H9 (cell line): ENCODE results near the gene SNUPN. TPM values are rescaled to one million over a fixed set of nuclear protein-coding genes. Genes with fewer than 3 reads are reported as not detected.

Source experiments
- DNase-seq: peaks from one replicate; pipeline ENCODE4 v3.0.0-alpha.2; 2017
- H2AFZ ChIP-seq: one replicate; pipeline ENCODE4 v1.6.1; 2013; ENCODE audit warnings: mild to moderate bottlenecking, low read length, control low read depth, moderate library complexity
- H2AK5ac ChIP-seq: 2 replicates; pipeline ENCODE4 v1.6.1; 2013; ENCODE audit warnings: low read length, control low read depth, mixed read lengths; ENCODE audit not compliant: insufficient read length
- H2BK120ac ChIP-seq: one replicate; pipeline ENCODE4 v1.6.1; 2013; ENCODE audit warnings: low read depth, mild to moderate bottlenecking, low read length, control low read depth, inconsistent platforms; ENCODE audit not compliant: poor library complexity, severe bottlenecking
- H2BK12ac ChIP-seq: 2 replicates; pipeline ENCODE4 v1.6.1; 2013; ENCODE audit warnings: low read length, control low read depth, mixed read lengths, low read depth; ENCODE audit not compliant: insufficient read length
- H2BK15ac ChIP-seq: 2 replicates; pipeline ENCODE4 v1.6.1; 2013; ENCODE audit warnings: low read depth, low read length, control low read depth
- H2BK20ac ChIP-seq: one replicate; pipeline ENCODE4 v1.6.1; 2013; ENCODE audit warnings: low read depth, mild to moderate bottlenecking, low read length, control low read depth, inconsistent platforms; ENCODE audit not compliant: poor library complexity, severe bottlenecking
- H2BK5ac ChIP-seq: 2 replicates; pipeline ENCODE4 v1.6.1; 2013; ENCODE audit warnings: low read length, control low read depth, mixed read lengths; ENCODE audit not compliant: insufficient read length
- H3K14ac ChIP-seq: 2 replicates; pipeline ENCODE4 v1.6.1; 2013; ENCODE audit warnings: low read length, control low read depth; ENCODE audit not compliant: insufficient read depth
- H3K18ac ChIP-seq: 2 replicates; pipeline ENCODE4 v1.6.1; 2013; ENCODE audit warnings: low read depth, mild to moderate bottlenecking, mixed read lengths, low read length, control low read depth; ENCODE audit not compliant: insufficient read length
- H3K23ac ChIP-seq: 2 replicates; pipeline ENCODE4 v1.6.1; 2013; ENCODE audit warnings: low read length, control low read depth, mixed read lengths, low read depth; ENCODE audit not compliant: insufficient read length
- H3K23me2 ChIP-seq: 2 replicates; pipeline ENCODE4 v1.6.1; 2013; ENCODE audit warnings: low read depth, mild to moderate bottlenecking, mixed read lengths, low read length, control low read depth; ENCODE audit not compliant: insufficient read length, poor library complexity, severe bottlenecking
- H3K27ac ChIP-seq: 2 replicates; pipeline ENCODE4 v1.5.1; 2013; ENCODE audit warnings: low read length, control low read depth, mixed read lengths, low read depth; ENCODE audit not compliant: insufficient read length
- H3K27me3 ChIP-seq: 2 replicates; pipeline ENCODE4 v1.6.1; 2013; ENCODE audit warnings: low read length, control low read depth, inconsistent platforms; ENCODE audit not compliant: insufficient read depth
- H3K4ac ChIP-seq: 2 replicates; pipeline ENCODE4 v1.6.1; 2013; ENCODE audit warnings: low read depth, mild to moderate bottlenecking, control low read depth, inconsistent platforms, low read length, moderate library complexity
- H3K4me1 ChIP-seq: 2 replicates; pipeline ENCODE4 v1.6.1; 2013; ENCODE audit warnings: low read length, control low read depth, inconsistent platforms; ENCODE audit not compliant: insufficient read depth
- H3K4me2 ChIP-seq: 2 replicates; pipeline ENCODE4 v1.6.1; 2013; ENCODE audit warnings: low read length, control low read depth, mixed read lengths; ENCODE audit not compliant: insufficient read length, insufficient read depth
- H3K56ac ChIP-seq: 2 replicates; pipeline ENCODE4 v1.6.1; 2013; ENCODE audit warnings: low read depth, mild to moderate bottlenecking, mixed read lengths, low read length, control low read depth; ENCODE audit not compliant: insufficient read length
- H3K79me1 ChIP-seq: 2 replicates; pipeline ENCODE4 v1.6.1; 2013; ENCODE audit warnings: low read depth, mild to moderate bottlenecking, moderate library complexity, low read length, control low read depth, inconsistent platforms; ENCODE audit not compliant: insufficient read depth, poor library complexity, severe bottlenecking
- H3K79me2 ChIP-seq: 2 replicates; pipeline ENCODE4 v1.6.1; 2013; ENCODE audit warnings: low read length, control low read depth, inconsistent platforms; ENCODE audit not compliant: insufficient read depth
- H3K9ac ChIP-seq: 2 replicates; pipeline ENCODE4 v1.6.1; 2013; ENCODE audit warnings: low read length, control low read depth, mixed read lengths; ENCODE audit not compliant: insufficient read length; ENCODE audit errors: extremely low read depth
- H3K9me3 ChIP-seq: one replicate; pipeline ENCODE4 v1.6.1; 2013; ENCODE audit warnings: low read depth, low read length, inconsistent platforms; ENCODE audit not compliant: control insufficient read depth
- H3T11ph ChIP-seq: one replicate; pipeline ENCODE4 v1.6.1; 2013; ENCODE audit warnings: mild to moderate bottlenecking, low read length, control low read depth, inconsistent platforms
- H4K20me1 ChIP-seq: one replicate; pipeline ENCODE4 v1.6.1; 2013; ENCODE audit not compliant: control insufficient read depth, insufficient read length, insufficient read depth
- H4K5ac ChIP-seq: 2 replicates; pipeline ENCODE4 v1.6.1; 2013; ENCODE audit warnings: low read depth, mild to moderate bottlenecking, mixed read lengths, low read length, control low read depth; ENCODE audit not compliant: insufficient read length
- H4K8ac ChIP-seq: replicated peaks from 2 replicates; pipeline ENCODE4 v1.6.1; 2013; ENCODE audit warnings: low read length, control low read depth, mixed read lengths, low read depth; ENCODE audit not compliant: insufficient read length
- H4K91ac ChIP-seq: 2 replicates; pipeline ENCODE4 v1.6.1; 2013; ENCODE audit warnings: low read depth, mild to moderate bottlenecking, moderate library complexity, mixed read lengths, low read length, control low read depth; ENCODE audit not compliant: insufficient read length
- H3K27ac Mint-ChIP-seq, 3 experiments: 2 replicates in 2 of 3; 3 replicates in 1 of 3; pipeline ENCODE4 v1.8.0; 2020 to 2021; ENCODE audit warnings: mixed read lengths in 3 of 3, mild to moderate bottlenecking in 1 of 3, moderate library complexity in 1 of 3
- H3K27me3 Mint-ChIP-seq: 2 replicates; pipeline ENCODE4 v1.8.0; 2021; ENCODE audit warnings: low read depth, mild to moderate bottlenecking, moderate library complexity, mixed read lengths
- H3K36me3 Mint-ChIP-seq, 3 experiments: 2 replicates in 2 of 3; 3 replicates in 1 of 3; pipeline ENCODE4 v1.8.0; 2020 to 2021; ENCODE audit warnings: low read depth in 3 of 3, mixed read lengths in 3 of 3; ENCODE audit not compliant: insufficient read depth in 1 of 3
- H3K4me1 Mint-ChIP-seq, 2 experiments: 2 replicates each; pipeline ENCODE4 v1.8.0; 2020; ENCODE audit warnings: mixed read lengths in 2 of 2
- H3K4me3 Mint-ChIP-seq, 2 experiments: 2 replicates in 1 of 2; 3 replicates in 1 of 2; pipeline ENCODE4 v1.8.0; 2020 to 2021; ENCODE audit warnings: mild to moderate bottlenecking in 2 of 2, mixed read lengths in 2 of 2, moderate library complexity in 1 of 2
- H3K9me3 Mint-ChIP-seq, 2 experiments: 2 replicates in 1 of 2; 3 replicates in 1 of 2; pipeline ENCODE4 v1.8.0; 2020; ENCODE audit warnings: mild to moderate bottlenecking in 2 of 2, mixed read lengths in 2 of 2, moderate library complexity in 1 of 2
- WGBS: extraction: QIAGEN DNeasy Blood & Tissue Kit; methylation state at CpG from one replicate; pipeline ENCODE4 v1.1.7; 2013; ENCODE audit warnings: missing lambda C conversion rate, low lambda C conversion rate, mixed read lengths; ENCODE audit not compliant: insufficient read length; ENCODE audit errors: extremely low coverage; 5-methylcytosine and 5-hydroxymethylcytosine counted together
- total RNA-seq: library from RNA; stranded (reverse); gene quantifications from 2 replicates; pipeline ENCODE4 v1.2.1, GENCODE V29; 2021
- TF ChIP-seq, protein P1 (sequence below): fragments of 200-600 bp; sonication (generic); conservative IDR thresholded peaks from 3 replicates; pipeline ENCODE4 v1.8.0; 2021; ENCODE audit warnings: antibody characterized with exemption, mild to moderate bottlenecking

Gene SNUPN
- total RNA-seq, 1 experiment from 2014 or later: 32.7 TPM

DNA sequence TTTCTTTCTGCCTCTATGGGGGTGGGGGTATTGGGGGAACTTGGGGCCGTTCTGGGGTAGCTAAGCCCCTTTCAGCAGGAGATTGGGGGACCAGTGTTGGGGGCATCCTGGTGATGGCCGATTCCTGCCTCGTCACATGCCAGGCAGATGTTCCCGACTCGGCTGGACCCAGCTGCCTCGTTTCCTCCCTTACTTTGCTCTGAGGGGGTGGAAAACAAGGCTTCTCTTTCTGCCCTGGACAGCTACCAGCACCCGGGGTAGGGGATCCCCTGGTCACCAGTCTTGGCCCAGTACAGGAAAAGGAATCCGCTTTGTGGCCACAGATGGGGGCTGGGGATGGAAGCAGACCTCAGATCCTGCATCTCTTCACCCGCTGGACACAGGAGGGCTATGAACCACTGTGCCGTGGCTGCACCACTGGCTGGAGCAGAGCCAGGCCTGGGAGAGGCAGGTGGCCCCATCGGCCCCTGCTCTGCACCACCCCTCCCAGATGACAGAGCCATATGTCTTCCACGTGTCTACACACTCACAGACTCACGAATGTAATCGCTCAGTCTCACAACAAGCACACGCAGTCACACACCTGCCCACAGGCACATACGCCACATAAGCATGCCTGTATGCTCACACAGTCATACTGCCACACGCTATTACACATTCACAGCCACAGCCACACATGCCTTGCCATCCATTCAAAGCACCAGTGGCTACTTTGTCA lies 34.6 kb upstream of the SNUPN start:
- Mint-ChIP-seq H3K4me3 (peak overlapping the region in 1 of 2 experiments; percentile 1; a peak in 1 of 5 replicates), H3K27ac (peak overlapping the region in 1 of 3 experiments; percentile 11; a peak in 2 of 7 replicates), H3K27me3 (no peaks in the 10 kb centered on the region), H3K9me3 (no peaks in the 10 kb centered on the region), H3K36me3 (peaks cover 18 to 36% (median 30%) of the 10 kb centered on the region in 3 experiments), H3K4me1 (peaks cover 0 to 8% of the 10 kb centered on the region in 2 experiments; a peak in 1 of 4 replicates)
- Histone ChIP-seq H2BK20ac (no peak overlapping the region), H3T11ph (no peak overlapping the region), H2BK12ac (no peak overlapping the region), H4K5ac (no peak overlapping the region), H2BK120ac (no peak overlapping the region), H3K4ac (no peak overlapping the region), H2AK5ac (no peak overlapping the region), H3K56ac (no peak overlapping the region), H2AFZ (no peak overlapping the region), H4K8ac (no peak overlapping the region), H3K18ac (no peak overlapping the region), H3K4me2 (no peak overlapping the region), H4K20me1 (no peaks in the 10 kb centered on the region), H3K27me3 (no peaks in the 10 kb centered on the region), H3K23ac (no peak overlapping the region), H3K79me2 (no peaks in the 10 kb centered on the region), H3K23me2 (no peaks in the 10 kb centered on the region), H2BK5ac (no peak overlapping the region), H3K9ac (no peak overlapping the region), H3K4me1 (0 out of 2 replicates have a peak, but pooled peaks cover 2% of the 10 kb centered on the region), H3K79me1 (no peaks in the 10 kb centered on the region), H3K9me3 (no peaks in the 10 kb centered on the region), H3K14ac (no peak overlapping the region), H2BK15ac (no peak overlapping the region), H4K91ac (no peak overlapping the region), H3K27ac (no peak overlapping the region)
- WGBS: no CpG with 5 or more reads among the region's 17 CpGs
- no peak for DNase-seq
- TF ChIP-seq, protein P1, sequence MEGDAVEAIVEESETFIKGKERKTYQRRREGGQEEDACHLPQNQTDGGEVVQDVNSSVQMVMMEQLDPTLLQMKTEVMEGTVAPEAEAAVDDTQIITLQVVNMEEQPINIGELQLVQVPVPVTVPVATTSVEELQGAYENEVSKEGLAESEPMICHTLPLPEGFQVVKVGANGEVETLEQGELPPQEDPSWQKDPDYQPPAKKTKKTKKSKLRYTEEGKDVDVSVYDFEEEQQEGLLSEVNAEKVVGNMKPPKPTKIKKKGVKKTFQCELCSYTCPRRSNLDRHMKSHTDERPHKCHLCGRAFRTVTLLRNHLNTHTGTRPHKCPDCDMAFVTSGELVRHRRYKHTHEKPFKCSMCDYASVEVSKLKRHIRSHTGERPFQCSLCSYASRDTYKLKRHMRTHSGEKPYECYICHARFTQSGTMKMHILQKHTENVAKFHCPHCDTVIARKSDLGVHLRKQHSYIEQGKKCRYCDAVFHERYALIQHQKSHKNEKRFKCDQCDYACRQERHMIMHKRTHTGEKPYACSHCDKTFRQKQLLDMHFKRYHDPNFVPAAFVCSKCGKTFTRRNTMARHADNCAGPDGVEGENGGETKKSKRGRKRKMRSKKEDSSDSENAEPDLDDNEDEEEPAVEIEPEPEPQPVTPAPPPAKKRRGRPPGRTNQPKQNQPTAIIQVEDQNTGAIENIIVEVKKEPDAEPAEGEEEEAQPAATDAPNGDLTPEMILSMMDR: no peak
